Stimulated activated CD8-positive, alpha-beta memory T cell treated with anti-CD3 and anti-CD28 coated beads, Interleukin-7, amount 100 ng/mL, for 48 hours (primary cell): Measurements from ENCODE around the gene RNASE11.
"Not testable (repeated sequence)": the region's sequence is repeated elsewhere in the genome, so short reads cannot be mapped to it uniquely, and the experiment has no call there.

Source experiments
- DNase-seq, 2 donors: peaks; one replicate each; pipeline ENCODE4 v3.0.0-alpha.2; 2020; ENCODE audit warnings: low read depth in 1 of 2; ENCODE audit errors: extremely low read depth in 1 of 2

RNASE11 gene

GRCh38 chr14:20614038-20614840, 26.4 kb upstream of the RNASE11 start:
- no peak for DNase-seq

GRCh38 chr14:20613094-20614037, 25.6 kb upstream of the RNASE11 start:
- DNase-seq, result peak; percentile 74 to 86

- DNase-seq, result no peak
Measured at GRCh38 chr14:20612403-20612802, 24.6 kb upstream of the RNASE11 start.

- DNase-seq, result no peak
Measured at GRCh38 chr14:20611277-20611676, 23.5 kb upstream of the RNASE11 start.

GRCh38 chr14:20610002-20610765, 22.4 kb upstream of the RNASE11 start:
- DNase-seq, result peak in 1 of 2 donors; percentile 69

- DNase-seq, result no peak
Measured at GRCh38 chr14:20609215-20610001, 21.6 kb upstream of the RNASE11 start.

- no peak for DNase-seq
Measured at GRCh38 chr14:20608383-20609110, 20.7 kb upstream of the RNASE11 start.

GRCh38 chr14:20607617-20608016, 19.8 kb upstream of the RNASE11 start:
- DNase-seq, result no peak

GRCh38 chr14:20606902-20607242, 19.1 kb upstream of the RNASE11 start:
- no peak for DNase-seq

GRCh38 chr14:20606190-20606901, 18.5 kb upstream of the RNASE11 start:
- no peak for DNase-seq

- no peak for DNase-seq
Measured at GRCh38 chr14:20603813-20604690, 16.3 kb upstream of the RNASE11 start.

GRCh38 chr14:20602583-20602982, 14.8 kb upstream of the RNASE11 start:
- no peak for DNase-seq

- no peak for DNase-seq
Measured at GRCh38 chr14:20601522-20601921, 13.7 kb upstream of the RNASE11 start.

GRCh38 chr14:20597108-20597507, 9.3 kb upstream of the RNASE11 start:
- no peak for DNase-seq

GRCh38 chr14:20595726-20596125, 7.9 kb upstream of the RNASE11 start:
- DNase-seq, result not testable (repeated sequence)

- DNase-seq, result no peak
Measured at GRCh38 chr14:20592574-20592973, 4.8 kb upstream of the RNASE11 start.

GRCh38 chr14:20591235-20591634, 3.4 kb upstream of the RNASE11 start, which contains the start of gene RNASE12:
Gene RNASE12, minus strand, starts transcription at chr14:20591376. Its CDS starts 653 bp downstream, at chr14:20590723.
- DNase-seq, result no peak

GRCh38 chr14:20583908-20584307, 3.9 kb downstream of the RNASE11 start:
- DNase-seq, result no peak
